ENCODE results near the gene CACNA2D3. TPM values are rescaled to one million over a fixed set of nuclear protein-coding genes. Genes with fewer than 3 reads are reported as not detected.

CACNA2D3 gene
- polyA plus RNA-seq, 3 donors = 8.3 to 21.5 (median 10.4) TPM

DNA sequence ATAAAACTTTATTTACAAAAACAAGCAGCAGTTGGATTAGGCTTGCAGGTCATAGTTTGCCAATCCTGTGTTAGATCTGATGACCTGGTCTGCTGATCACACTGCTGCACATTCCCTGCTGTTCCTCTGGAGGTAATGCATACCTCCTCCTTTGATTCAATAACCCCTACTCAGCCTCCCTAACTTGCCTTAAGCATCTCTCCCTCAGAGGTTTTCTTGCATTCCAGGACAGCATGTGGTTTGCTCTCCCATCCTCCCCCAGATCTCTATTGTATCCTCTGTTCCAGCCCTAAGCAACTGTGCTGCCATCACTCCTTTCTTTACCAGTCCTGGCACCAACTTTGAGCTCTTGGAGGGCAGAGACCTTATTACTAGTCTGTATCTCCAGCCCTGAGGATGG is 63.4 kb downstream of the CACNA2D3 start:
- TF ChIP-seq, protein P1, sequence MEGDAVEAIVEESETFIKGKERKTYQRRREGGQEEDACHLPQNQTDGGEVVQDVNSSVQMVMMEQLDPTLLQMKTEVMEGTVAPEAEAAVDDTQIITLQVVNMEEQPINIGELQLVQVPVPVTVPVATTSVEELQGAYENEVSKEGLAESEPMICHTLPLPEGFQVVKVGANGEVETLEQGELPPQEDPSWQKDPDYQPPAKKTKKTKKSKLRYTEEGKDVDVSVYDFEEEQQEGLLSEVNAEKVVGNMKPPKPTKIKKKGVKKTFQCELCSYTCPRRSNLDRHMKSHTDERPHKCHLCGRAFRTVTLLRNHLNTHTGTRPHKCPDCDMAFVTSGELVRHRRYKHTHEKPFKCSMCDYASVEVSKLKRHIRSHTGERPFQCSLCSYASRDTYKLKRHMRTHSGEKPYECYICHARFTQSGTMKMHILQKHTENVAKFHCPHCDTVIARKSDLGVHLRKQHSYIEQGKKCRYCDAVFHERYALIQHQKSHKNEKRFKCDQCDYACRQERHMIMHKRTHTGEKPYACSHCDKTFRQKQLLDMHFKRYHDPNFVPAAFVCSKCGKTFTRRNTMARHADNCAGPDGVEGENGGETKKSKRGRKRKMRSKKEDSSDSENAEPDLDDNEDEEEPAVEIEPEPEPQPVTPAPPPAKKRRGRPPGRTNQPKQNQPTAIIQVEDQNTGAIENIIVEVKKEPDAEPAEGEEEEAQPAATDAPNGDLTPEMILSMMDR (IDR thresholded peaks at IDR 0.05) = no peak
- peaks cover 0 to 6% (median 1%) of the 10 kb centered on the region in 7 donors for H3K9me3 Mint-ChIP-seq

GRCh38 chr3:54188176-54188791 is 65.9 kb downstream of the CACNA2D3 start:
- H3K4me1 Mint-ChIP-seq = no peaks in the 10 kb centered on the region
- no peaks in the 10 kb centered on the region for H3K36me3 ChIP-seq (replicated peaks in 1 of 2; ENCODE audit: control insufficient read depth in 1 of 2, insufficient read depth in 2 of 2, low read length in 2 of 2)
- H3K27me3 ChIP-seq (ENCODE audit: control insufficient read depth in 2 of 2, insufficient read depth in 2 of 2, low read length in 2 of 2) = no peaks in the 10 kb centered on the region
- H3K27me3 Mint-ChIP-seq (ENCODE audit: low read depth in 3 of 3) = peaks cover 0 to 1% (median 1%) of the 10 kb centered on the region in 3 donors
- 64% methylated on average over 4 of the region's 6 CpGs for WGBS (ENCODE audit: insufficient coverage)
- TF ChIP-seq, protein P1 (IDR thresholded peaks at IDR 0.05) = no peak
- no peaks in the 10 kb centered on the region for H4K20me1 ChIP-seq (ENCODE audit: insufficient read depth, low read length)
- no peak overlapping the region for H3K9ac ChIP-seq (ENCODE audit: insufficient read depth, low read length, poor library complexity, severe bottlenecking)
- no peak overlapping the region for H2AFZ ChIP-seq (ENCODE audit: insufficient read depth, low read depth, low read length, poor library complexity, severe bottlenecking)
- no peaks in the 10 kb centered on the region for H3K79me2 ChIP-seq (ENCODE audit: insufficient read depth, low read length)
- no peak overlapping the region for H3K4me3 ChIP-seq (replicated peaks in 1 of 3; ENCODE audit: low read depth in 2 of 3, low read length in 3 of 3)
- no peaks in the 10 kb centered on the region for H3K4me1 ChIP-seq (ENCODE audit: control insufficient read depth in 1 of 2, insufficient read depth in 2 of 2, low read length in 2 of 2)
- no peak overlapping the region for H3K4me3 Mint-ChIP-seq
- H3K27ac Mint-ChIP-seq = no peak overlapping the region
- no peak overlapping the region for H3K4me2 ChIP-seq (replicated peaks; ENCODE audit: extremely low read depth, low read length, poor library complexity, severe bottlenecking)
- peaks cover 0 to 6% (median 1%) of the 10 kb centered on the region in 7 donors for H3K9me3 Mint-ChIP-seq
- H3K27ac ChIP-seq (ENCODE audit: low read depth in 1 of 2, low read length in 2 of 2) = no peak overlapping the region
- no peaks in the 10 kb centered on the region for H3K9me3 ChIP-seq (replicated peaks in 1 of 2; ENCODE audit: control insufficient read depth in 1 of 2, insufficient read depth in 1 of 2, low read length in 2 of 2)
- intact Hi-C loops (cut with micrococcal nuclease) = no loop called here
- DNase-seq = no peak
- H3K36me3 Mint-ChIP-seq = no peaks in the 10 kb centered on the region

More for the DNA sequence above, 63.4 kb downstream of the CACNA2D3 start:
- H2AFZ ChIP-seq (ENCODE audit: insufficient read depth, low read depth, low read length, poor library complexity, severe bottlenecking) = no peak overlapping the region
- H3K27me3 Mint-ChIP-seq (ENCODE audit: low read depth in 3 of 3) = peaks cover 0 to 2% (median 1%) of the 10 kb centered on the region in 3 donors
- H3K27ac ChIP-seq (ENCODE audit: low read depth in 1 of 2, low read length in 2 of 2) = no peak overlapping the region
- H3K4me3 Mint-ChIP-seq = no peak overlapping the region
- no peaks in the 10 kb centered on the region for H3K9me3 ChIP-seq (replicated peaks in 1 of 2; ENCODE audit: control insufficient read depth in 1 of 2, insufficient read depth in 1 of 2, low read length in 2 of 2)
- intact Hi-C loops (cut with micrococcal nuclease) = no loop called here
- H3K4me1 ChIP-seq (ENCODE audit: control insufficient read depth in 1 of 2, insufficient read depth in 2 of 2, low read length in 2 of 2) = no peaks in the 10 kb centered on the region
- no peak for DNase-seq
- H3K27ac Mint-ChIP-seq = no peak overlapping the region
- H3K79me2 ChIP-seq (ENCODE audit: insufficient read depth, low read length) = no peaks in the 10 kb centered on the region
- no peaks in the 10 kb centered on the region for H3K27me3 ChIP-seq (ENCODE audit: control insufficient read depth in 2 of 2, insufficient read depth in 2 of 2, low read length in 2 of 2)
- H3K36me3 ChIP-seq (replicated peaks in 1 of 2; ENCODE audit: control insufficient read depth in 1 of 2, insufficient read depth in 2 of 2, low read length in 2 of 2) = no peaks in the 10 kb centered on the region
- H3K36me3 Mint-ChIP-seq = no peaks in the 10 kb centered on the region
- no peak overlapping the region for H3K9ac ChIP-seq (ENCODE audit: insufficient read depth, low read length, poor library complexity, severe bottlenecking)
- H3K4me1 Mint-ChIP-seq = no peaks in the 10 kb centered on the region
- H3K4me3 ChIP-seq (replicated peaks in 1 of 3; ENCODE audit: low read depth in 2 of 3, low read length in 3 of 3) = no peak overlapping the region
- H4K20me1 ChIP-seq (ENCODE audit: insufficient read depth, low read length) = no peaks in the 10 kb centered on the region
- no peak overlapping the region for H3K4me2 ChIP-seq (replicated peaks; ENCODE audit: extremely low read depth, low read length, poor library complexity, severe bottlenecking)

All from CD14-positive monocyte (primary cell).